HS-27A (cell line): ENCODE measurements around the gene ABHD16B.

Experiments
- DNase-seq: peaks from one replicate; pipeline ENCODE4 v3.0.0-alpha.2; 2012; ENCODE audit warnings: low read depth, missing footprints

Gene ABHD16B

GRCh38 chr20:63895952-63896263 is 34.6 kb downstream of the ABHD16B start:
- DNase-seq = no peak

- DNase-seq = no peak
These were observed 35.2 kb downstream of the ABHD16B start for GRCh38 chr20:63896264-63897105.

- no peak for DNase-seq
These were observed 36.8 kb downstream of the ABHD16B start for GRCh38 chr20:63897978-63898561.

- no peak for DNase-seq
These were observed 37.7 kb downstream of the ABHD16B start for GRCh38 chr20:63898882-63899558.

- DNase-seq = no peak
These were observed 39.1 kb downstream of the ABHD16B start for GRCh38 chr20:63900413-63900812.

GRCh38 chr20:63903796-63904561 is 42.7 kb downstream of the ABHD16B start:
- DNase-seq = no peak

GRCh38 chr20:63908008-63908682 is 46.8 kb downstream of the ABHD16B start:
- no peak for DNase-seq

GRCh38 chr20:63911176-63911575 is 49.9 kb downstream of the ABHD16B start:
- no peak for DNase-seq
